GM12878 (cell line): ENCODE results near the gene MPPED1. TPM values are rescaled to one million over a fixed set of nuclear protein-coding genes. Genes with fewer than 3 reads are reported as not detected.

ENCODE experiments used
- ATAC-seq: fragments of 200-7000 bp; cut with Tn5 transposase; 3 replicates; pipeline ENCODE4 v1.9.1; 2020; ENCODE audit warnings: mild to moderate bottlenecking, moderate library complexity
- BruUV-seq: library from RNA; stranded (reverse); fragments of 400-500 nt; replicated peaks from 2 replicates; lab custom pipeline; 2021; lab: Mats Ljungman, UMichigan
- CTCF ChIA-PET: fragments of 300-600 bp; sonication (Branson Sonifier 250); formaldehyde crosslinking; extraction: SDS; loops from one replicate; lab custom pipeline; 2021; ENCODE audit warnings: inconsistent platforms; lab: Yijun Ruan, JAX
- POLR2A ChIA-PET: fragments of 350-600 bp; formaldehyde crosslinking; extraction: SDS; loops from one replicate; lab custom pipeline; 2021; ENCODE audit warnings: inconsistent platforms; lab: Charles Lee
- RAD21 ChIA-PET: fragments of 300-600 bp; sonication (Branson Sonifier 250); formaldehyde crosslinking; loops from one replicate; lab custom pipeline; 2023; ENCODE audit warnings: antibody characterized with exemption; ENCODE audit not compliant: unreplicated experiment; lab: Charles Lee
- SMC1A ChIA-PET: fragments of 300-600 bp; sonication (Branson Sonifier 250); formaldehyde crosslinking; loops from one replicate; lab custom pipeline; 2023; ENCODE audit not compliant: unreplicated experiment, uncharacterized antibody; lab: Charles Lee
- DNase-seq: peaks from one replicate; pipeline ENCODE4 v3.0.0-alpha.2; 2011; ENCODE audit warnings: low read depth, low spot score
- FAIRE-seq: peaks from 3 replicates; lab custom pipeline; 2011; peaks lifted over from hg19 to GRCh38; lab: Jason Lieb, UNC
- H2AFZ ChIP-seq: 2 replicates; pipeline ENCODE4 v1.6.0; 2011; ENCODE audit warnings: low read depth, low read length, control low read depth; ENCODE audit not compliant: control insufficient read depth
- H3K27ac ChIP-seq: 2 replicates; pipeline ENCODE4 v1.5.1; 2011; ENCODE audit warnings: control low read depth; ENCODE audit not compliant: control insufficient read depth, insufficient read depth
- H3K27me3 ChIP-seq, 2 experiments: replicated peaks in 1 of 2; 2 replicates each; pipeline versions ENCODE4 v1.6.0 to v1.6.1; 2011; ENCODE audit warnings: low read length in 1 of 2; ENCODE audit not compliant: control insufficient read depth in 2 of 2, insufficient read depth in 2 of 2
- H3K36me3 ChIP-seq, 2 experiments: 2 replicates each; pipeline ENCODE4 v1.5.1; 2011; ENCODE audit warnings: low read length in 1 of 2; ENCODE audit not compliant: control insufficient read depth in 2 of 2, insufficient read depth in 2 of 2
- H3K4me1 ChIP-seq: 2 replicates; pipeline ENCODE4 v1.6.1; 2011; ENCODE audit warnings: mild to moderate bottlenecking, low read length, moderate library complexity, mixed read lengths; ENCODE audit not compliant: control insufficient read depth, insufficient read depth
- H3K4me2 ChIP-seq: 2 replicates; pipeline ENCODE4 v1.6.0; 2011; ENCODE audit warnings: control low read depth; ENCODE audit not compliant: control insufficient read depth, insufficient read depth
- H3K4me3 ChIP-seq: fragments of 200-600 bp; sonication (generic); 2 replicates; pipeline ENCODE4 v1.5.1; 2016
- H3K79me2 ChIP-seq: 2 replicates; pipeline ENCODE4 v1.6.0; 2011; ENCODE audit warnings: low read length; ENCODE audit not compliant: control insufficient read depth, insufficient read depth
- H3K9ac ChIP-seq: 2 replicates; pipeline ENCODE4 v1.8.0; 2011; ENCODE audit warnings: low read length, control low read depth, mixed read lengths; ENCODE audit not compliant: control insufficient read depth, insufficient read depth
- H3K9me3 ChIP-seq: replicated peaks from 3 replicates; pipeline ENCODE4 v1.5.1; 2011; ENCODE audit warnings: mild to moderate bottlenecking, low read length; ENCODE audit not compliant: control insufficient read depth, insufficient read depth
- H4K20me1 ChIP-seq: 2 replicates; pipeline ENCODE4 v1.6.0; 2011; ENCODE audit not compliant: control insufficient read depth, insufficient read depth
- BRCA1 ChIP-seq: IDR thresholded peaks from 2 replicates; pipeline ENCODE4 v1.6.1; 2011; ENCODE audit warnings: low read depth, low read length, improper control_type of control experiment
- GATAD2B ChIP-seq: fragments of 450-650 bp; conservative IDR thresholded peaks from 2 replicates; pipeline ENCODE4 v1.6.1; 2017; ENCODE audit warnings: low read depth, mild to moderate bottlenecking, moderate library complexity
- IRF3 ChIP-seq: fragments of 450-650 bp; IDR thresholded peaks from 2 replicates; pipeline ENCODE4 v1.6.1; 2014; ENCODE audit warnings: mild to moderate bottlenecking
- MAX ChIP-seq: IDR thresholded peaks from 2 replicates; pipeline ENCODE4 v1.6.1; 2012; ENCODE audit warnings: low read depth, low read length, improper control_type of control experiment
- MYB ChIP-seq: fragments of 150-350 bp; IDR thresholded peaks from 2 replicates; pipeline ENCODE4 v1.6.1; 2014; ENCODE audit warnings: mild to moderate bottlenecking, low read depth, low read length, borderline replicate concordance
- NR2C1 ChIP-seq: fragments of 450-650 bp; IDR thresholded peaks from 2 replicates; pipeline ENCODE4 v1.6.1; 2017; ENCODE audit warnings: antibody characterized with exemption, mild to moderate bottlenecking, moderate library complexity
- RBBP5 ChIP-seq: fragments of 200-600 bp; sonication (generic); conservative IDR thresholded peaks from 2 replicates; pipeline ENCODE4 v1.6.1; 2016
- SMARCA5 ChIP-seq: fragments of 450-650 bp; IDR thresholded peaks from 2 replicates; pipeline ENCODE4 v1.6.1; 2017; ENCODE audit warnings: mild to moderate bottlenecking
- STAT1 ChIP-seq: fragments of 450-650 bp; conservative IDR thresholded peaks from 2 replicates; pipeline ENCODE4 v1.6.1; 2014; ENCODE audit warnings: antibody characterized with exemption, mild to moderate bottlenecking
- STAT3 ChIP-seq: IDR thresholded peaks from 2 replicates; pipeline ENCODE4 v1.6.1; 2011; ENCODE audit warnings: low read depth, low read length, improper control_type of control experiment
- SUPT20H ChIP-seq: IDR thresholded peaks from 2 replicates; pipeline ENCODE4 v1.6.1; 2011; ENCODE audit warnings: low read depth, mild to moderate bottlenecking, low read length, moderate library complexity, borderline replicate concordance; ENCODE audit not compliant: control insufficient read depth
- TCF12 ChIP-seq: IDR thresholded peaks from 2 replicates; pipeline ENCODE4 v1.6.1; 2011; ENCODE audit warnings: low read depth, mild to moderate bottlenecking, low read length
- ZSCAN29 ChIP-seq: fragments of 450-650 bp; IDR thresholded peaks from 2 replicates; pipeline ENCODE4 v1.6.1; 2017; ENCODE audit warnings: mild to moderate bottlenecking, moderate library complexity
- WGBS: methylation state at CpG from one replicate; pipeline ENCODE4 v1.1.6; 2016; ENCODE audit warnings: low lambda C conversion rate; ENCODE audit not compliant: insufficient replicate concordance, insufficient coverage; ENCODE audit errors: missing lambda C conversion rate; 5-methylcytosine and 5-hydroxymethylcytosine counted together
- in situ Hi-C: fragments of 300-500 bp; cut with MboI; formaldehyde crosslinking; loops from 9 replicates; pipeline ENCODE4 v1.14.3; 2018; ENCODE audit warnings: mixed read lengths
- intact Hi-C: fragments of 100-400 bp; cut with micrococcal nuclease; formaldehyde crosslinking; loops from one replicate; pipeline ENCODE4 v1.14.2; 2022; ENCODE audit not compliant: unreplicated experiment
- polyA plus RNA-seq, 11 experiments: library from polyadenylated mRNA; depleted of rRNA in 4 of 11; unstranded in 6 of 11; stranded (reverse) in 5 of 11; fragments of >200 nt; fragmentation: Nextera tagmentation in 4 of 11; fragmentation: Illumina TruSeq in 1 of 11; extraction: Ambion mirVana in 4 of 11; extraction: Trizol in 1 of 11; gene quantifications; 1 replicate in 1 of 11; 2 replicates in 10 of 11; pipeline versions ENCODE4 v1.2.1 to v1.2.3, GENCODE V29; 2011 to 2016; ENCODE audit warnings: inconsistent platforms in 2 of 11, missing spikeins in 2 of 11, low read depth in 1 of 11
- total RNA-seq, 4 experiments: library from RNA; depleted of rRNA in 3 of 4; stranded (reverse); fragments of >200 nt in 3 of 4; fragmentation: Illumina TruSeq in 1 of 4; extraction: Trizol in 1 of 4; gene quantifications; 2 replicates each; pipeline versions ENCODE4 v1.2.1 to v1.2.3, GENCODE V29; 2013 to 2021
- TF ChIP-seq, protein P1 (sequence below): fragments of 450-650 bp; IDR thresholded peaks from 2 replicates; pipeline ENCODE4 v1.6.1; 2017; ENCODE audit warnings: mild to moderate bottlenecking, low read depth, inconsistent platforms; ENCODE audit not compliant: poor library complexity, severe bottlenecking

Gene MPPED1
- total and polyA plus RNA-seq, 10 of the 15 experiments (the other 5 are each of a cell fraction or from before 2014, with no cell fraction given), result 0.11 TPM; not detected in 9

- RAD21 ChIA-PET, result no interaction called here
Measured at GRCh38 chr22:43438666-43439347, 27.0 kb downstream of the MPPED1 start.

GRCh38 chr22:43439368-43440103 lies 27.7 kb downstream of the MPPED1 start:
- H3K9ac ChIP-seq, result no peak overlapping the region
- H4K20me1 ChIP-seq, result no peaks in the 10 kb centered on the region; the same call in 1 of the 2 replicates
- H3K36me3 ChIP-seq, result no peaks in the 10 kb centered on the region
- H3K4me1 ChIP-seq, result no peaks in the 10 kb centered on the region
- ATAC-seq (no peak), FAIRE-seq (no peak), DNase-seq (no peak)
- H3K4me3 ChIP-seq, result no peak overlapping the region
- POLR2A ChIA-PET, result no interaction called here
- peaks cover 0 to 6% of the 10 kb centered on the region in 2 experiments; a peak in 2 of 4 replicates for H3K27me3 ChIP-seq
- RAD21 ChIA-PET, result no interaction called here
- no peaks in the 10 kb centered on the region for H3K79me2 ChIP-seq
- H3K27ac ChIP-seq, result no peak overlapping the region
- CTCF ChIA-PET, result no interaction called here
- in situ Hi-C loops (no loop called here), intact Hi-C loops (no loop called here)
- H3K9me3 ChIP-seq, result no peaks in the 10 kb centered on the region
- SMC1A ChIA-PET, result interaction anchor here (0.6 kb wide), 1 partner anchor 1651 kb away, joined by 3 read pairs; no protein-coding TSS in a partner anchor
- WGBS, result 8% methylated on average over 18 of the region's 18 CpGs
- no peak overlapping the region for H3K4me2 ChIP-seq
- H2AFZ ChIP-seq, result no peak overlapping the region
- no TSS peak for BruUV-seq
- TF ChIP-seq RBBP5 (no peak), SMARCA5 (no peak), IRF3 (no peak), ZSCAN29 (no peak), NR2C1 (no peak), MYB (no peak), GATAD2B (no peak), STAT1 (no peak), TCF12 (no peak)
- TF ChIP-seq, protein P1, sequence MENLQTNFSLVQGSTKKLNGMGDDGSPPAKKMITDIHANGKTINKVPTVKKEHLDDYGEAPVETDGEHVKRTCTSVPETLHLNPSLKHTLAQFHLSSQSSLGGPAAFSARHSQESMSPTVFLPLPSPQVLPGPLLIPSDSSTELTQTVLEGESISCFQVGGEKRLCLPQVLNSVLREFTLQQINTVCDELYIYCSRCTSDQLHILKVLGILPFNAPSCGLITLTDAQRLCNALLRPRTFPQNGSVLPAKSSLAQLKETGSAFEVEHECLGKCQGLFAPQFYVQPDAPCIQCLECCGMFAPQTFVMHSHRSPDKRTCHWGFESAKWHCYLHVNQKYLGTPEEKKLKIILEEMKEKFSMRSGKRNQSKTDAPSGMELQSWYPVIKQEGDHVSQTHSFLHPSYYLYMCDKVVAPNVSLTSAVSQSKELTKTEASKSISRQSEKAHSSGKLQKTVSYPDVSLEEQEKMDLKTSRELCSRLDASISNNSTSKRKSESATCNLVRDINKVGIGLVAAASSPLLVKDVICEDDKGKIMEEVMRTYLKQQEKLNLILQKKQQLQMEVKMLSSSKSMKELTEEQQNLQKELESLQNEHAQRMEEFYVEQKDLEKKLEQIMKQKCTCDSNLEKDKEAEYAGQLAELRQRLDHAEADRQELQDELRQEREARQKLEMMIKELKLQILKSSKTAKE, result no peak

More at GRCh38 chr22:43438666-43439347, 27.0 kb downstream of the MPPED1 start:
- H3K27ac ChIP-seq, result no peak overlapping the region
- ChIA-PET SMC1A (interaction anchor here (0.6 kb wide), 1 partner anchor 1652 kb away, joined by 3 read pairs; no protein-coding TSS in a partner anchor), POLR2A (no interaction called here), CTCF (no interaction called here)
- H3K4me1 ChIP-seq, result no peaks in the 10 kb centered on the region
- H3K79me2 ChIP-seq, result no peaks in the 10 kb centered on the region
- no peak overlapping the region for H3K9ac ChIP-seq
- H3K27me3 ChIP-seq, result peaks cover 0 to 6% of the 10 kb centered on the region in 2 experiments; a peak in 2 of 4 replicates
- no peak overlapping the region for H3K4me2 ChIP-seq
- no TSS peak for BruUV-seq
- WGBS, result 29% methylated on average over 17 of the region's 17 CpGs
- H3K4me3 ChIP-seq, result no peak overlapping the region
- H2AFZ ChIP-seq, result no peak overlapping the region
- intact Hi-C loops, result no loop called here
- no peak for FAIRE-seq
- no peaks in the 10 kb centered on the region for H3K9me3 ChIP-seq
- H4K20me1 ChIP-seq, result no peaks in the 10 kb centered on the region; the same call in 1 of the 2 replicates
- ATAC-seq, result no peak
- DNase-seq, result no peak
- in situ Hi-C loops, result no loop called here
- H3K36me3 ChIP-seq, result no peaks in the 10 kb centered on the region
- TF ChIP-seq BRCA1 (no peak), SUPT20H (no peak), STAT3 (no peak), MAX (no peak)
